ENCODE results near the gene KIF21A.

KIF21A gene

GRCh38 chr12:39272871-39273655 is 169.9 kb downstream of the KIF21A start:
- DNase-seq (ENCODE audit: low spot score) = peak; percentile 18
- TF ChIP-seq CTCF (conservative IDR thresholded peaks at IDR 0.05; ENCODE audit: low read depth) = peak; percentile 71
- CTCF ChIA-PET = interaction anchor here (0.5 to 1.3 kb wide), 16 partner anchors 10 to 1483 kb away, joined by 3 to 13 read pairs (median 4); no protein-coding TSS in a partner anchor

DNA sequence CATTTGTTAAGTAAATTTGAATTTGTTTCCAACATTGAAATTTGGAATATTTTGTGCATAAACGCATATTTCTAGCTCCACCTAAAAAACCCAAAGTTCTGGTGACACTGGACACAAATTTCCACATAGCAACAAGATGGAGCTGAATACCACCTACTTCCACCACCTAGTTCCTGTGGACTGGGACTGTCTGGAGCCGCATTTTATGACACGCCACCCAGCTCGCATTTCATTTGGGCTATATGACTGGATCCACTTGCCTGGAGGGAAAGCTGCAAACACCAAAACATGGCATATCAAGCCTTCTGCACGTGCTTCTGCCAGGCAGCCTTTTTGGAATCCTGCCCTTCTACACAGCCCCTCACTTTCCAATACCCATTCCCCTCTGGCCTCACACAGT is 173.4 kb downstream of the KIF21A start:
- TF ChIP-seq CTCF (conservative IDR thresholded peaks at IDR 0.05; ENCODE audit: low read depth) = no peak
- no peak for DNase-seq (ENCODE audit: low spot score)
- ChIA-PET CTCF (interaction anchor here (0.7 kb wide), 1 partner anchor 207 kb away, joined by 3 read pairs; no protein-coding TSS in a partner anchor), POLR2A (ENCODE audit: low non-redundant PET) (no interaction called here)
- no peak overlapping the region for H3K27ac ChIP-seq

More at GRCh38 chr12:39272871-39273655, 169.9 kb downstream of the KIF21A start:
- POLR2A ChIA-PET (ENCODE audit: low non-redundant PET) = interaction anchor here (0.5 to 0.6 kb wide), 2 partner anchors 358 to 944 kb away, joined by 3 to 4 read pairs; no protein-coding TSS in a partner anchor
- no peak overlapping the region for H3K27ac ChIP-seq

GRCh38 chr12:39267886-39268285 is 175.0 kb downstream of the KIF21A start:
- H3K27ac ChIP-seq = no peak overlapping the region
- CTCF ChIA-PET = no interaction called here
- DNase-seq (ENCODE audit: low spot score) = no peak
- no peak for TF ChIP-seq CTCF (conservative IDR thresholded peaks at IDR 0.05; ENCODE audit: low read depth)
- POLR2A ChIA-PET (ENCODE audit: low non-redundant PET) = no interaction called here

DNA sequence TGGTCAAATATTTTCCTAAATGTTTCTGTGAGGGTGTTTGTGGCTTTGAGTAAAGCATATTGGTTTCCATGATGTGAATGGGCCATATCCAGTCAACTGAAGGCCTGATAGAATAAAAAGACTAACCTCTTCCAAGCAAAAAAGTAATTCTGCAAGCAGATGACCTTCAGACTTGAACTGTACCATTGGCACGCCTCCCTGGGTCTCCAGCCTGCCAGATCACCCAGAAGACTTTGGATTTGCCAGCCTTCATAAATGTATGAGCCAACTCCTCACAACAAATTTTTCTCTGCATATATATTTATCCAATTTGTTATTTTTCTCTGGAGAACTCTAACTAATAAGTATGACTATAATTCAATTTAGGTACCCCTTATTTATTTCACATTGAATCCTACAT is 190.3 kb downstream of the KIF21A start:
- no peak for DNase-seq (ENCODE audit: low spot score)
- H3K27ac ChIP-seq = no peak overlapping the region
- CTCF ChIA-PET = no interaction called here
- POLR2A ChIA-PET (ENCODE audit: low non-redundant PET) = no interaction called here
- TF ChIP-seq CTCF (conservative IDR thresholded peaks at IDR 0.05; ENCODE audit: low read depth) = no peak

All from RWPE1 (cell line).